Endothelial cell of umbilical vein (primary cell): ENCODE measurements around the gene MRTFA. TPM values are rescaled to one million over a fixed set of nuclear protein-coding genes. Genes with fewer than 3 reads are reported as not detected.

ENCODE experiments used
- BruUV-seq: library from RNA; stranded (reverse); fragments of 400-500 nt; replicated peaks from 2 replicates; lab custom pipeline; 2021; lab: Mats Ljungman, UMichigan
- CTCF ChIA-PET: fragments of 300-600, 350-600 bp; sonication (Branson Sonifier 250); formaldehyde crosslinking; loops from one replicate; lab custom pipeline; 2021; ENCODE audit warnings: antibody characterized with exemption, inconsistent platforms; lab: Charles Lee
- POLR2A ChIA-PET: fragments of 300-600, 350-600 bp; sonication (Branson Sonifier 250); formaldehyde crosslinking; loops from one replicate; lab custom pipeline; 2021; ENCODE audit warnings: antibody characterized with exemption, inconsistent platforms; lab: Charles Lee
- DNase-seq: peaks from one replicate; pipeline ENCODE4 v3.0.0-alpha.2; 2011; ENCODE audit warnings: low read depth, low spot score
- FAIRE-seq: peaks from 2 replicates; lab custom pipeline; 2011; peaks lifted over from hg19 to GRCh38; lab: Jason Lieb, UNC
- H2AFZ ChIP-seq: 2 replicates; pipeline ENCODE4 v1.6.0; 2012; ENCODE audit warnings: low read depth, low read length, control low read depth, inconsistent platforms
- H3K27ac ChIP-seq: 2 replicates; pipeline ENCODE4 v1.5.1; 2011; ENCODE audit warnings: low read depth, mild to moderate bottlenecking, control low read depth, low read length, moderate library complexity; ENCODE audit not compliant: insufficient read depth
- H3K27me3 ChIP-seq, 2 experiments: 2 replicates each; pipeline versions ENCODE4 v1.6.0 to v1.6.1; 2011; ENCODE audit warnings: low read length in 2 of 2, mixed read lengths in 1 of 2; ENCODE audit not compliant: control insufficient read depth in 2 of 2, insufficient read depth in 2 of 2
- H3K36me3 ChIP-seq, 2 experiments: 2 replicates in 1 of 2; 3 replicates in 1 of 2; pipeline ENCODE4 v1.5.1; 2011; ENCODE audit warnings: low read length in 2 of 2, mild to moderate bottlenecking in 1 of 2, moderate library complexity in 1 of 2; ENCODE audit not compliant: control insufficient read depth in 2 of 2, insufficient read depth in 2 of 2; ENCODE audit errors: extremely low read depth in 1 of 2
- H3K4me1 ChIP-seq: 3 replicates; pipeline ENCODE4 v1.5.1; 2011; ENCODE audit warnings: mild to moderate bottlenecking, low read length; ENCODE audit not compliant: control insufficient read depth, insufficient read depth; ENCODE audit errors: extremely low read depth
- H3K4me2 ChIP-seq: 2 replicates; pipeline ENCODE4 v1.6.1; 2011; ENCODE audit warnings: low read length, control low read depth, mixed read lengths; ENCODE audit not compliant: insufficient read depth
- H3K4me3 ChIP-seq, 3 experiments: fragments of 200-600 bp in 1 of 3; sonication (generic), shearing (Covaris generic) in 1 of 3; replicated peaks in 1 of 3; 2 replicates each; pipeline ENCODE4 v1.5.1; 2011 to 2016; ENCODE audit warnings: control low read depth in 3 of 3, low read length in 3 of 3, mild to moderate bottlenecking in 2 of 3, inconsistent platforms in 1 of 3, low read depth in 1 of 3, moderate library complexity in 1 of 3; ENCODE audit not compliant: insufficient read depth in 1 of 3
- H3K79me2 ChIP-seq: 2 replicates; pipeline ENCODE4 v1.6.0; 2012; ENCODE audit warnings: low read length, inconsistent platforms; ENCODE audit not compliant: control insufficient read depth, insufficient read depth
- H3K9ac ChIP-seq: replicated peaks from 2 replicates; pipeline ENCODE3; 2011; ENCODE audit warnings: low read length, control low read depth; ENCODE audit not compliant: insufficient read depth; ENCODE audit errors: extremely low read depth
- H3K9me1 ChIP-seq: replicated peaks from 3 replicates; pipeline ENCODE4 v1.6.0; 2011; ENCODE audit warnings: mild to moderate bottlenecking, low read length; ENCODE audit not compliant: control insufficient read depth, insufficient read depth; ENCODE audit errors: extremely low read depth
- H3K9me3 ChIP-seq: replicated peaks from 2 replicates; pipeline ENCODE4 v1.5.1; 2012; ENCODE audit warnings: low read length, inconsistent platforms; ENCODE audit not compliant: control insufficient read depth, insufficient read depth
- H4K20me1 ChIP-seq: replicated peaks from 2 replicates; pipeline ENCODE3; 2011; ENCODE audit warnings: mild to moderate bottlenecking, low read length; ENCODE audit not compliant: control insufficient read depth, insufficient read depth; ENCODE audit errors: extremely low read depth
- EZH2 ChIP-seq: IDR thresholded peaks from 2 replicates; pipeline ENCODE4 v1.6.1; 2012; ENCODE audit warnings: borderline replicate concordance, low read depth, mild to moderate bottlenecking, moderate library complexity, low read length, inconsistent platforms; ENCODE audit not compliant: severe bottlenecking
- FOS ChIP-seq: IDR thresholded peaks from 2 replicates; pipeline ENCODE4 v1.6.1; 2011; ENCODE audit warnings: mild to moderate bottlenecking, low read length, moderate library complexity, borderline replicate concordance; ENCODE audit not compliant: insufficient read depth
- GATA2 ChIP-seq: IDR thresholded peaks from 2 replicates; pipeline ENCODE4 v1.7.0; 2011; ENCODE audit warnings: low read depth, mild to moderate bottlenecking, moderate library complexity, mixed read lengths, low read length; ENCODE audit not compliant: insufficient read length, insufficient read depth
- JUN ChIP-seq: IDR thresholded peaks from 2 replicates; pipeline ENCODE4 v1.6.1; 2011; ENCODE audit warnings: borderline replicate concordance, low read depth; ENCODE audit not compliant: insufficient read length, insufficient read depth
- MYC ChIP-seq: IDR thresholded peaks from one replicate; pipeline ENCODE4 v1.6.1; 2011; ENCODE audit warnings: mild to moderate bottlenecking, low read depth, low read length
- POLR2A ChIP-seq: IDR thresholded peaks from 2 replicates; pipeline ENCODE4 v1.6.1; 2012; ENCODE audit warnings: low read depth, mild to moderate bottlenecking, control low read depth, low read length
- POLR2AphosphoS5 ChIP-seq: IDR thresholded peaks from 2 replicates; pipeline ENCODE4 v1.6.1; 2012; ENCODE audit warnings: low read depth, mild to moderate bottlenecking, control low read depth, low read length, moderate library complexity; ENCODE audit not compliant: insufficient read depth
- dilution Hi-C: fragments of 300-500 bp; cut with MboI; formaldehyde crosslinking; loops from one replicate; pipeline ENCODE4 v1.15.0; 2019; ENCODE audit warnings: low sequenced_read_pairs; ENCODE audit not compliant: extremely low pct_ligation_motif_present
- intact Hi-C: fragments of 100-400 bp; cut with micrococcal nuclease; formaldehyde crosslinking; loops from one replicate; pipeline ENCODE4 v1.10.0; 2022
- polyA plus RNA-seq, 4 experiments: library from polyadenylated mRNA; depleted of rRNA in 3 of 4; stranded (reverse) in 3 of 4; unstranded in 1 of 4; fragments of >200 nt; gene quantifications; 2 replicates each; pipeline versions ENCODE4 v1.2.1 to v1.2.3, GENCODE V29; 2011 to 2012; ENCODE audit warnings: missing spikeins in 1 of 4
- total RNA-seq: library from RNA; stranded (reverse); gene quantifications from 2 replicates; pipeline ENCODE4 v1.2.3, GENCODE V29; 2021
- TF ChIP-seq, protein P1 (sequence below): IDR thresholded peaks from 2 replicates; pipeline ENCODE4 v1.6.1; 2011; ENCODE audit not compliant: insufficient read depth, insufficient read length
- TF ChIP-seq, protein P2 (sequence below), 2 donors: IDR thresholded peaks; 1 replicate in 1 of 2; 2 replicates in 1 of 2; pipeline ENCODE4 v1.5.1; 2011; ENCODE audit warnings: low read length in 2 of 2, mild to moderate bottlenecking in 2 of 2, moderate library complexity in 2 of 2, control low read depth in 1 of 2, inconsistent platforms in 1 of 2, low read depth in 1 of 2; ENCODE audit not compliant: insufficient read depth in 1 of 2; ENCODE audit errors: extremely low read depth in 1 of 2

Gene MRTFA
- total and polyA plus RNA-seq, 2 donors (not counting 3 experiments of a cell fraction or from before 2014, with no cell fraction given), result 13.6 to 44.1 TPM

DNA sequence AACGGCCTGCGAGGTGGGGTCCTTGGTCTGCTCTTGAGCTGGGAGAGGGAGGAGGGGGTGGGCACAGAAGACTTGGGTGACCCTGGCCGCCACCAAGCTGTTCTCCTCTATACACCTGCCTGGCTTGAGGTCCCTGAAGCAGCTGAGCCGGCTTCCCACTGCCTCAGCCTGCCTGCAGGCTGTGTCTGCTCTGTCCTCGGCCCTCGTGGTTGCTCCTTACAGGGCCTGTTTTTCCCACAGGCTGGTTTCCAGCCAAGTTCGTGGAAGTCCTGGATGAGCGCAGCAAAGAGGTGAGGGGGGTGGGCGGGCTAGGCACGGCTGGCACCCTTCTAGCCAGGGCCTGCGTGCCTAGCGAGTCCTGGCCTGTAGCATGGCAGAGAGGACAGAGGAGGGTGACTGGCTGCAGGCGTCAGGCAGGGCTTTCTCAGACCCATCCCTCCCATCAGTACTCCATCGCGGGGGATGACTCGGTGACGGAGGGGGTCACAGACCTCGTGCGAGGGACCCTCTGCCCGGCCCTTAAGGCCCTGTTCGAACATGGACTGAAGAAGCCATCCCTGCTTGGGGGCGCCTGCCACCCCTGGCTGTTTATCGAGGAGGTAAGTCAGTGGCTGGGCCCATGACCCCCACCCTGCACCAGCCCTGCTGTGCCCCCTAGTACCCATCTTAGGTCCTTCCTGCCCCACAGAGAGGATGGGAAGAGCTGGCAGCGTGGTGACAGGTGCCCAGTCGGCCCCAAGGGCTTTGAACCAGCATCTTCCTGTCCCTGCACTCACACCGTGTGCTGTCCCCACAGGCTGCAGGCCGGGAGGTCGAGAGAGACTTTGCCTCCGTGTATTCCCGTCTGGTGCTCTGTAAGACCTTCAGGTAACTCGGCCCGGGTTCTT, 228.4 kb downstream of the MRTFA start:
- intact Hi-C loops, result no loop called here
- H4K20me1 ChIP-seq, result no peaks in the 10 kb centered on the region
- no peak overlapping the region for H3K27ac ChIP-seq
- TF ChIP-seq MYC (no peak), GATA2 (no peak), POLR2A (no peak), POLR2AphosphoS5 (no peak), FOS (no peak), EZH2 (no peak), JUN (no peak)
- TF ChIP-seq, protein P1, sequence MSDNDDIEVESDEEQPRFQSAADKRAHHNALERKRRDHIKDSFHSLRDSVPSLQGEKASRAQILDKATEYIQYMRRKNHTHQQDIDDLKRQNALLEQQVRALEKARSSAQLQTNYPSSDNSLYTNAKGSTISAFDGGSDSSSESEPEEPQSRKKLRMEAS, result no peak
- TF ChIP-seq, protein P2, sequence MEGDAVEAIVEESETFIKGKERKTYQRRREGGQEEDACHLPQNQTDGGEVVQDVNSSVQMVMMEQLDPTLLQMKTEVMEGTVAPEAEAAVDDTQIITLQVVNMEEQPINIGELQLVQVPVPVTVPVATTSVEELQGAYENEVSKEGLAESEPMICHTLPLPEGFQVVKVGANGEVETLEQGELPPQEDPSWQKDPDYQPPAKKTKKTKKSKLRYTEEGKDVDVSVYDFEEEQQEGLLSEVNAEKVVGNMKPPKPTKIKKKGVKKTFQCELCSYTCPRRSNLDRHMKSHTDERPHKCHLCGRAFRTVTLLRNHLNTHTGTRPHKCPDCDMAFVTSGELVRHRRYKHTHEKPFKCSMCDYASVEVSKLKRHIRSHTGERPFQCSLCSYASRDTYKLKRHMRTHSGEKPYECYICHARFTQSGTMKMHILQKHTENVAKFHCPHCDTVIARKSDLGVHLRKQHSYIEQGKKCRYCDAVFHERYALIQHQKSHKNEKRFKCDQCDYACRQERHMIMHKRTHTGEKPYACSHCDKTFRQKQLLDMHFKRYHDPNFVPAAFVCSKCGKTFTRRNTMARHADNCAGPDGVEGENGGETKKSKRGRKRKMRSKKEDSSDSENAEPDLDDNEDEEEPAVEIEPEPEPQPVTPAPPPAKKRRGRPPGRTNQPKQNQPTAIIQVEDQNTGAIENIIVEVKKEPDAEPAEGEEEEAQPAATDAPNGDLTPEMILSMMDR (IDR thresholded peaks at IDR 0.05; ENCODE audit: extremely low read depth in 1 of 2, insufficient read depth in 1 of 2, low read depth in 1 of 2, low read length in 2 of 2), result no peak
- no peak overlapping the region for H3K4me2 ChIP-seq
- no peaks in the 10 kb centered on the region for H3K79me2 ChIP-seq
- no peak for DNase-seq
- no peaks in the 10 kb centered on the region for H3K27me3 ChIP-seq
- dilution Hi-C loops, result no loop called here
- no TSS peak for BruUV-seq
- H3K36me3 ChIP-seq, result peaks cover 4 to 66% of the 10 kb centered on the region in 2 experiments
- no peaks in the 10 kb centered on the region for H3K9me3 ChIP-seq
- no peak overlapping the region for H2AFZ ChIP-seq
- H3K4me1 ChIP-seq, result no peaks in the 10 kb centered on the region
- no peaks in the 10 kb centered on the region for H3K9me1 ChIP-seq
- ChIA-PET CTCF (interaction anchor here (3.2 kb wide), 1 partner anchor 29 kb away, joined by 9 read pairs; no protein-coding TSS in a partner anchor), POLR2A (no interaction called here)
- H3K4me3 ChIP-seq, result no peak overlapping the region
- no peak for FAIRE-seq
- H3K9ac ChIP-seq, result no peak overlapping the region
